IMR-90 (cell line): Measurements from ENCODE around the gene EPHA2.

Experiments
- BHLHE40 ChIP-seq: fragments of 150-350 bp; IDR thresholded peaks from 2 replicates; pipeline ENCODE4 v1.6.1; 2016; ENCODE audit warnings: mild to moderate bottlenecking, low read depth, low read length
- CEBPB ChIP-seq: IDR thresholded peaks from 2 replicates; pipeline ENCODE4 v1.6.1; 2012; ENCODE audit warnings: low read depth, low read length, improper control_type of control experiment
- POLR2A ChIP-seq: IDR thresholded peaks from 2 replicates; pipeline ENCODE4 v1.6.1; 2012; ENCODE audit warnings: mild to moderate bottlenecking, low read depth, low read length
- RAD21 ChIP-seq: IDR thresholded peaks from 2 replicates; pipeline ENCODE4 v1.6.1; 2012; ENCODE audit warnings: low read length, improper control_type of control experiment

GRCh38 chr1:16143005-16143565 is 12.8 kb downstream of the EPHA2 start:
- TF ChIP-seq BHLHE40: no peak
- TF ChIP-seq CEBPB: no peak
- no peak for TF ChIP-seq RAD21
- no peak for TF ChIP-seq POLR2A
